Naive thymus-derived CD4-positive, alpha-beta T cell (primary cell): Measurements from ENCODE around the gene BSN. TPM values are rescaled to one million over a fixed set of nuclear protein-coding genes. Genes with fewer than 3 reads are reported as not detected.

Experiments used
- ATAC-seq: fragments of 150-1000 bp; cut with Tn5 transposase; 2 replicates; pipeline ENCODE4 v1.10.0; 2021; ENCODE audit warnings: mild to moderate bottlenecking, moderate library complexity
- CTCF ChIA-PET: fragments of 350-600 bp; sonication (Branson Sonifier 250); formaldehyde crosslinking; loops from one replicate; lab custom pipeline; 2021; ENCODE audit warnings: antibody characterized with exemption; lab: Charles Lee
- POLR2A ChIA-PET: fragments of 350-600 bp; sonication (Branson Sonifier 250); formaldehyde crosslinking; loops from one replicate; lab custom pipeline; 2021; ENCODE audit warnings: antibody characterized with exemption, inconsistent platforms; lab: Charles Lee
- DNase-seq, 9 donors: peaks; one replicate each; pipeline versions ENCODE4 v3.0.0 to v3.0.0-alpha.2; 2020 to 2022; ENCODE audit warnings: mixed read lengths in 1 of 9
- H3K27ac ChIP-seq: one replicate; pipeline ENCODE4 v1.7.0; 2013; ENCODE audit warnings: mild to moderate bottlenecking, low read depth, low read length, moderate library complexity
- H3K27me3 ChIP-seq, 2 donors: one replicate each; pipeline ENCODE4 v1.7.0; 2013; ENCODE audit warnings: low read length in 2 of 2, mild to moderate bottlenecking in 2 of 2, moderate library complexity in 2 of 2; ENCODE audit not compliant: control insufficient read depth in 2 of 2, insufficient read depth in 2 of 2
- H3K36me3 ChIP-seq, 3 experiments: 1 replicate in 2 of 3; 2 replicates in 1 of 3; pipeline ENCODE4 v1.7.0; 2013; ENCODE audit warnings: low read length in 3 of 3, mild to moderate bottlenecking in 3 of 3, moderate library complexity in 1 of 3; ENCODE audit not compliant: insufficient read depth in 3 of 3, control insufficient read depth in 2 of 3
- H3K4me1 ChIP-seq, 2 donors: one replicate each; pipeline ENCODE4 v1.7.0; 2013; ENCODE audit warnings: low read length in 2 of 2, mild to moderate bottlenecking in 2 of 2, moderate library complexity in 1 of 2; ENCODE audit not compliant: control insufficient read depth in 2 of 2, insufficient read depth in 2 of 2
- H3K4me3 ChIP-seq: 2 replicates; pipeline ENCODE4 v1.7.0; 2013; ENCODE audit warnings: mild to moderate bottlenecking, low read length
- H3K9me3 ChIP-seq, 3 experiments: 1 replicate in 2 of 3; 2 replicates in 1 of 3; pipeline ENCODE4 v1.7.0; 2013; ENCODE audit warnings: low read length in 3 of 3; ENCODE audit not compliant: control insufficient read depth in 2 of 3
- H3K27ac Mint-ChIP-seq, 9 donors: one replicate each; pipeline ENCODE4 v1.8.0; 2020 to 2022; ENCODE audit warnings: mixed read lengths in 9 of 9, mild to moderate bottlenecking in 8 of 9, moderate library complexity in 5 of 9, inconsistent platforms in 2 of 9
- H3K27me3 Mint-ChIP-seq, 5 donors: one replicate each; pipeline ENCODE4 v1.8.0; 2021 to 2022; ENCODE audit warnings: mixed read lengths in 5 of 5, mild to moderate bottlenecking in 1 of 5
- H3K36me3 Mint-ChIP-seq, 5 donors: one replicate each; pipeline ENCODE4 v1.8.0; 2020 to 2022; ENCODE audit warnings: mixed read lengths in 5 of 5, mild to moderate bottlenecking in 3 of 5, inconsistent platforms in 1 of 5
- H3K4me1 Mint-ChIP-seq, 7 donors: one replicate each; pipeline ENCODE4 v1.8.0; 2020 to 2022; ENCODE audit warnings: mixed read lengths in 7 of 7, mild to moderate bottlenecking in 3 of 7, inconsistent platforms in 1 of 7
- H3K4me3 Mint-ChIP-seq, 10 donors: one replicate each; pipeline ENCODE4 v1.8.0; 2020 to 2022; ENCODE audit warnings: mild to moderate bottlenecking in 10 of 10, mixed read lengths in 10 of 10, moderate library complexity in 6 of 10, inconsistent platforms in 2 of 10
- H3K9me3 Mint-ChIP-seq, 11 donors: one replicate each; pipeline ENCODE4 v1.8.0; 2020 to 2022; ENCODE audit warnings: mixed read lengths in 11 of 11, mild to moderate bottlenecking in 4 of 11, inconsistent platforms in 1 of 11, moderate library complexity in 1 of 11
- intact Hi-C, 2 donors: fragments of 100-400 bp; cut with micrococcal nuclease; formaldehyde crosslinking; loops; one replicate each; pipeline ENCODE4 v1.15.1; 2023
- polyA plus RNA-seq, 2 donors: library from polyadenylated mRNA; unstranded; fragments of 300-500 nt; fragmentation: Illumina TruSeq; gene quantifications; one replicate each; pipeline ENCODE4 v1.2.3, GENCODE V29; 2021
- total RNA-seq, 6 experiments: library from RNA in 5 of 6; stranded (reverse) in 5 of 6; gene quantifications; 1 replicate in 5 of 6; 2 replicates in 1 of 6; pipeline ENCODE4 v1.2.3 and lab custom pipeline; 2021 to 2026

Gene BSN
- total and polyA plus RNA-seq, 7 experiments from 2014 or later: 0.12 to 0.16 (median 0.14) TPM; not detected in 2

- Histone ChIP-seq H3K27me3 (no peaks in the 10 kb centered on the region), H3K27ac (no peak overlapping the region), H3K36me3 (no peaks in the 10 kb centered on the region), H3K9me3 (peaks cover 0 to 4% (median 0%) of the 10 kb centered on the region in 3 experiments), H3K4me3 (no peak overlapping the region), H3K4me1 (no peaks in the 10 kb centered on the region)
- Mint-ChIP-seq H3K27ac (no peak overlapping the region), H3K9me3 (peaks cover 0 to 10% (median 4%) of the 10 kb centered on the region in 11 donors), H3K4me3 (no peak overlapping the region), H3K27me3 (peaks cover 0 to 7% (median 4%) of the 10 kb centered on the region in 5 donors), H3K4me1 (no peaks in the 10 kb centered on the region), H3K36me3 (peaks cover 0 to 9% (median 0%) of the 10 kb centered on the region in 5 donors)
- no peak for DNase-seq
- intact Hi-C loops: no loop called here
- ChIA-PET POLR2A (no interaction called here), CTCF (no interaction called here)
- no peak for ATAC-seq
Observed at GRCh38 chr3:49614936-49615335, 60.7 kb downstream of the BSN start.

- H3K4me1 Mint-ChIP-seq: no peaks in the 10 kb centered on the region
- H3K4me1 ChIP-seq: no peaks in the 10 kb centered on the region
- DNase-seq (no peak), ATAC-seq (no peak)
- H3K27me3 ChIP-seq: no peaks in the 10 kb centered on the region
- no peaks in the 10 kb centered on the region for H3K36me3 ChIP-seq
- H3K4me3 ChIP-seq: no peak overlapping the region
- no peak overlapping the region for H3K4me3 Mint-ChIP-seq
- ChIA-PET POLR2A (no interaction called here), CTCF (no interaction called here)
- no peak overlapping the region for H3K27ac ChIP-seq
- peaks cover 0 to 4% (median 0%) of the 10 kb centered on the region in 3 experiments for H3K9me3 ChIP-seq
- no peak overlapping the region for H3K27ac Mint-ChIP-seq
- intact Hi-C loops: no loop called here
- peaks cover 0 to 10% (median 4%) of the 10 kb centered on the region in 11 donors for H3K9me3 Mint-ChIP-seq
- H3K36me3 Mint-ChIP-seq: peaks cover 0 to 9% (median 0%) of the 10 kb centered on the region in 5 donors
- H3K27me3 Mint-ChIP-seq: peaks cover 0 to 7% (median 4%) of the 10 kb centered on the region in 5 donors
Observed at GRCh38 chr3:49616061-49616460, 61.8 kb downstream of the BSN start.

GRCh38 chr3:49616491-49616941 is 62.2 kb downstream of the BSN start:
- Mint-ChIP-seq H3K36me3 (peaks cover 0 to 9% (median 0%) of the 10 kb centered on the region in 5 donors), H3K27ac (no peak overlapping the region), H3K4me3 (no peak overlapping the region), H3K27me3 (peaks cover 0 to 11% (median 4%) of the 10 kb centered on the region in 5 donors), H3K4me1 (no peaks in the 10 kb centered on the region), H3K9me3 (peaks cover 0 to 10% (median 4%) of the 10 kb centered on the region in 11 donors)
- Histone ChIP-seq H3K27me3 (no peaks in the 10 kb centered on the region), H3K4me1 (no peaks in the 10 kb centered on the region), H3K36me3 (no peaks in the 10 kb centered on the region), H3K9me3 (peaks cover 0 to 4% (median 0%) of the 10 kb centered on the region in 3 experiments), H3K27ac (no peak overlapping the region), H3K4me3 (no peak overlapping the region)
- ATAC-seq (no peak), DNase-seq (no peak)
- CTCF ChIA-PET: no interaction called here
- POLR2A ChIA-PET: no interaction called here
- intact Hi-C loops: no loop called here

- Mint-ChIP-seq H3K4me1 (no peaks in the 10 kb centered on the region), H3K27me3 (peaks cover 0 to 16% (median 4%) of the 10 kb centered on the region in 5 donors), H3K9me3 (peaks cover 0 to 7% (median 2%) of the 10 kb centered on the region in 11 donors), H3K36me3 (peaks cover 0 to 7% (median 0%) of the 10 kb centered on the region in 5 donors), H3K4me3 (no peak overlapping the region), H3K27ac (peak overlapping the region in 1 of 9 donors; percentile 36)
- Histone ChIP-seq H3K4me3 (no peak overlapping the region), H3K27me3 (no peaks in the 10 kb centered on the region), H3K36me3 (no peaks in the 10 kb centered on the region), H3K27ac (no peak overlapping the region), H3K9me3 (peaks cover 0 to 4% (median 0%) of the 10 kb centered on the region in 3 experiments), H3K4me1 (no peaks in the 10 kb centered on the region)
- intact Hi-C loops: no loop called here
- ATAC-seq: no peak
- DNase-seq: no peak
- POLR2A ChIA-PET: no interaction called here
- CTCF ChIA-PET: no interaction called here
Observed at GRCh38 chr3:49617390-49618013, 63.2 kb downstream of the BSN start.

GRCh38 chr3:49618412-49618811 is 64.1 kb downstream of the BSN start:
- no peak for DNase-seq
- no peak overlapping the region for H3K4me3 Mint-ChIP-seq
- peaks cover 0 to 16% (median 4%) of the 10 kb centered on the region in 5 donors for H3K27me3 Mint-ChIP-seq
- Histone ChIP-seq H3K9me3 (no peaks in the 10 kb centered on the region), H3K27me3 (no peaks in the 10 kb centered on the region), H3K36me3 (no peaks in the 10 kb centered on the region), H3K4me3 (no peak overlapping the region), H3K4me1 (no peaks in the 10 kb centered on the region), H3K27ac (no peak overlapping the region)
- ATAC-seq: no peak
- intact Hi-C loops: no loop called here
- ChIA-PET POLR2A (no interaction called here), CTCF (interaction anchor here (0.6 kb wide), 1 partner anchor 143 kb away, joined by 3 read pairs; no protein-coding TSS in a partner anchor)
- H3K9me3 Mint-ChIP-seq: no peaks in the 10 kb centered on the region
- H3K36me3 Mint-ChIP-seq: no peaks in the 10 kb centered on the region
- H3K27ac Mint-ChIP-seq: peak overlapping the region in 1 of 9 donors; percentile 28
- no peaks in the 10 kb centered on the region for H3K4me1 Mint-ChIP-seq

GRCh38 chr3:49619649-49620048 is 65.4 kb downstream of the BSN start:
- Histone ChIP-seq H3K4me1 (no peaks in the 10 kb centered on the region), H3K36me3 (no peaks in the 10 kb centered on the region), H3K9me3 (no peaks in the 10 kb centered on the region), H3K4me3 (no peak overlapping the region), H3K27ac (no peak overlapping the region), H3K27me3 (no peaks in the 10 kb centered on the region)
- POLR2A ChIA-PET: no interaction called here
- H3K9me3 Mint-ChIP-seq: no peaks in the 10 kb centered on the region
- intact Hi-C loops: no loop called here
- no peaks in the 10 kb centered on the region for H3K4me1 Mint-ChIP-seq
- no peaks in the 10 kb centered on the region for H3K36me3 Mint-ChIP-seq
- DNase-seq: no peak
- no peak for ATAC-seq
- H3K27ac Mint-ChIP-seq: no peak overlapping the region
- no peak overlapping the region for H3K4me3 Mint-ChIP-seq
- CTCF ChIA-PET: interaction anchor here (0.5 kb wide), 1 partner anchor 688 kb away, joined by 6 read pairs; no protein-coding TSS in a partner anchor
- peaks cover 0 to 16% (median 4%) of the 10 kb centered on the region in 5 donors for H3K27me3 Mint-ChIP-seq

GRCh38 chr3:49620728-49621127 is 66.5 kb downstream of the BSN start:
- no peaks in the 10 kb centered on the region for H3K4me1 ChIP-seq
- Mint-ChIP-seq H3K4me1 (no peaks in the 10 kb centered on the region), H3K27ac (no peak overlapping the region), H3K27me3 (peaks cover 0 to 16% (median 4%) of the 10 kb centered on the region in 5 donors), H3K9me3 (no peaks in the 10 kb centered on the region), H3K36me3 (no peaks in the 10 kb centered on the region), H3K4me3 (no peak overlapping the region)
- H3K27ac ChIP-seq: no peak overlapping the region
- ATAC-seq: no peak
- ChIA-PET POLR2A (no interaction called here), CTCF (no interaction called here)
- H3K27me3 ChIP-seq: no peaks in the 10 kb centered on the region
- H3K9me3 ChIP-seq: no peaks in the 10 kb centered on the region
- no peak for DNase-seq
- H3K4me3 ChIP-seq: no peak overlapping the region
- H3K36me3 ChIP-seq: no peaks in the 10 kb centered on the region
- intact Hi-C loops: no loop called here
